Effector memory CD4-positive, alpha-beta T cell (primary cell): Measurements from ENCODE around the gene MSMP.

Experiments used
- DNase-seq, 3 donors: peaks; one replicate each; pipeline ENCODE4 v3.0.0-alpha.2; 2020
- H3K27ac ChIP-seq: 2 replicates; pipeline ENCODE4 v1.7.0; 2013; ENCODE audit warnings: mild to moderate bottlenecking, low read length, moderate library complexity; ENCODE audit not compliant: insufficient read depth, poor library complexity, severe bottlenecking
- H3K27me3 ChIP-seq: replicated peaks from 2 replicates; pipeline ENCODE4 v1.7.0; 2013; ENCODE audit warnings: mild to moderate bottlenecking, low read length; ENCODE audit not compliant: insufficient read depth, control insufficient read depth, poor library complexity, severe bottlenecking
- H3K36me3 ChIP-seq: 2 replicates; pipeline ENCODE4 v1.7.0; 2013; ENCODE audit warnings: mild to moderate bottlenecking, low read length, moderate library complexity; ENCODE audit not compliant: control insufficient read depth, insufficient read depth
- H3K4me1 ChIP-seq: 2 replicates; pipeline ENCODE4 v1.7.0; 2013; ENCODE audit warnings: low read length, mild to moderate bottlenecking; ENCODE audit not compliant: control insufficient read depth, insufficient read depth, poor library complexity, severe bottlenecking
- H3K4me3 ChIP-seq: 2 replicates; pipeline ENCODE4 v1.7.0; 2013; ENCODE audit warnings: low read length, low read depth, mild to moderate bottlenecking; ENCODE audit not compliant: insufficient read depth, poor library complexity, severe bottlenecking
- H3K9me3 ChIP-seq: 2 replicates; pipeline ENCODE4 v1.7.0; 2013; ENCODE audit warnings: mild to moderate bottlenecking, low read length, moderate library complexity; ENCODE audit not compliant: control insufficient read depth

Gene MSMP

DNA sequence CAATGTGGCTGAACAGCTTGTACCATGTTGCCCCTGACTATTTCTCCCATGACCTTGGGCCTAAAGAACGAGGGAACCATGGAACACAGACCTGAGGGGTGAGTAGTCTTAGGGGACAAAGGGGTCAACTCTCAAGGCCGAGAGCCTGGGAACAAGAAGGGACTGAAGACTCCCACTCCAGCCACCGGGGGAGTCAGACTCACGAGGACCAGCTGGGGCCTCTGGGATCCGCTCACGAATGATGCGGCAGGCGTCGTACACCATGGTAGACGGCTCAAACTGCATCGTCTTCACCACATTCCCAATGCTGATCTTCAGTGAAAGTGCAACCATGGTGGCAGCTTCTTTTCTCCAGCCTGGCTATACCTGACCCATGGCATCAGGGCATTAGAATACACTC, 28.7 kb downstream of the MSMP start:
- no peaks in the 10 kb centered on the region for H3K27me3 ChIP-seq
- no peak overlapping the region for H3K4me3 ChIP-seq
- peaks cover 61% of the 10 kb centered on the region for H3K36me3 ChIP-seq
- H3K27ac ChIP-seq, result no peak overlapping the region
- no peak for DNase-seq
- peaks cover 36% of the 10 kb centered on the region for H3K4me1 ChIP-seq
- no peaks in the 10 kb centered on the region for H3K9me3 ChIP-seq

DNA sequence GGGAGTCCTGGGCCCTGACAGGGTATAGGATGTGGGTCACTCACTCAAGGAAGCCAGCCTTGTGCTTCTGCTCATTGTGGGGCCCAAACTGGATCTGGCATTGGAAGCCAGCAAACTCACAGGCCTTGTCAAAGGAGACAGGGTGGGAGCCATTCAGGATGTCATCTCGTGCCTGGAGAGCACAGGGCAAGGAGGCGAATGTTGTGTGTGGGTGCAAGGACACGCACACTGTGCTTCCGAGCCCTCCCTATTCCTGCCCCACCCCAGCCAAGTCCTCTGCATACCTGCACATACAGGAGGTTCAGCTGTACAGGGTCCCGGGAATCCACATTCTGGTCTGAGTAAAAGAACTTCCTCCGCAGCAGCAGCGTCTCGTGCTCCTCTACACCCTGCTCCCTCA, 30.2 kb downstream of the MSMP start:
- Histone ChIP-seq H3K27me3 (no peaks in the 10 kb centered on the region), H3K4me1 (peaks cover 22% of the 10 kb centered on the region), H3K27ac (no peak overlapping the region), H3K4me3 (no peak overlapping the region), H3K36me3 (peaks cover 75% of the 10 kb centered on the region), H3K9me3 (no peaks in the 10 kb centered on the region)
- no peak for DNase-seq

DNA sequence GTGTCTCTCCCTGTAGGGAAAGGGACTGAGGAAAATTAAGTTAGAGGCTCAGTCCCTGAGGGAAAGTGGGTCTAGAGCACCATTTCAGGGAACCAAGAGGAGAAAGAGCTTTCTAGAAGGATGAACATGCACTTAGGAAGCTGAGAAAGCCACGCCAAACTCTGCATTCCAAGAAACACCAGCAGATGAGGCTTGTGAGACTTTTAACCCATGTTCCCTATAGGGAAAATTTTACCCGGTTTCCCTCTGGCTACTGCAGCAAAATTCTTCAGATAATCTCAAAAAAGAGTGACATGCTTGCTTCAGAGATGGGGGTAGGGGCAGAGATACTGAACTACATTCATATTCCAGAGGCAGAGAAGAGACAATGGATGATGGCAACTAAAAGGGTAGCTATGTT, 30.6 kb downstream of the MSMP start:
- Histone ChIP-seq H3K4me3 (no peak overlapping the region), H3K4me1 (peaks cover 19% of the 10 kb centered on the region)

DNA sequence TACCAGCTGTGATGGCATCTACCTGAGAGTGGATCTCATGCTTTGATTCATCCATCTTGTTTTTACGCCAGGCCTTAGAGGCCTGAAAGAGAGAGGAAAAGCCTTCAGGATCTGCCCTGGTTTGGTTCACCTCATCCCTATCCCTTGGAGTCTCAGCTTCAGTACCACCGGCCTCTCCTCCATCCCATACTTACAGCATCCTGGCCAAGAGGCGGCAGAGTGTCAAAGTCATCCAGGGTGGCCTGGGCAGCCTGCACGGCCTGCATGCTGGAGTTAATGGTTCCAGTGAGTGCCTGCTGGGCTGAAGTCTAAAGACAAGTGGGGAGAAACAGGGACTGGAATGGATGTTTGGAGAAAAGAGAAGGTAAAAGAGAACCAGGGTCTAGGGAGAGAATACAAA, 34.5 kb downstream of the MSMP start:
- H3K4me3 ChIP-seq, result no peak overlapping the region
- no peak for DNase-seq
- H3K27ac ChIP-seq, result no peak overlapping the region
- no peaks in the 10 kb centered on the region for H3K4me1 ChIP-seq
- peaks cover 100% of the 10 kb centered on the region for H3K36me3 ChIP-seq
- no peaks in the 10 kb centered on the region for H3K27me3 ChIP-seq
- H3K9me3 ChIP-seq, result no peaks in the 10 kb centered on the region

More for the DNA sequence above, 30.6 kb downstream of the MSMP start:
- H3K36me3 ChIP-seq, result peaks cover 80% of the 10 kb centered on the region
- no peak for DNase-seq
- H3K27ac ChIP-seq, result no peak overlapping the region
- no peaks in the 10 kb centered on the region for H3K9me3 ChIP-seq
- no peaks in the 10 kb centered on the region for H3K27me3 ChIP-seq

DNA sequence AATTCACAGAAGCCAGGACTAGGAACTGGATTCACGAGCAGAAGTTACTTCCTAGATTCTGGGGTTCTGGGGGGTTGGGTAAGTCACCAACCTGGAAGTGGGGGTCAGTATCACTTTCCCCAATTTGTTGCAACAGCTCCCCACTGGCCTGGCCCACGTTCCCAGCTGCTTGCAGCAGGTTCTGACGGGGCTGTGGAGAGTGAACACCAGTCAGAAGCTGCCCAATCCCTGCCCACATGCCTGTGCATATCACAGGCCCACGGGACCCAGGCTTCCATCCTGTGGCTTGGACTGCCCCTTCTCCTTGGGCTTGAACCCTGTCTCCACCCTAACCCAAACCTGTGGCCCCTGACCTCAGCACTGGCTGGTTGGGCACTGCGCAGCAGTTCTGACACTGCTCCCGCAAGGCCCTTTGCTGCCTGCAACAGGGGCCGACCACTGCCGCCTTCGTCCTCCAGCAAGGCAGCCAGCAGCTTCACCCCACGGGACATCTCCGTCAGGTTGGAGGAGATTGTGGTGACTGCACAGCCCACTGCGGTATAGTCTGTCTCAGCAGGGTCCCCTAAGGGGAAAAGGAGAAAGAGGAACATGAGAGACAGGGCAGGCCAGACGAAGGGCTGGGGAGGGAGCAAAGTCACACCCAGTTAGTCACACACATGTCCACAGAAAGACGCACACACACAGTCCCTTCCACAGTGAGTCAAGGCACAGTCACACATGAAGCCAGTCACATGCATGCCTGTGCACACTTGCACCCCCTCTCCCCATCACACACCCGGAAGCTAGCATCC, 35.2 kb downstream of the MSMP start:
- no peaks in the 10 kb centered on the region for H3K27me3 ChIP-seq

DNA sequence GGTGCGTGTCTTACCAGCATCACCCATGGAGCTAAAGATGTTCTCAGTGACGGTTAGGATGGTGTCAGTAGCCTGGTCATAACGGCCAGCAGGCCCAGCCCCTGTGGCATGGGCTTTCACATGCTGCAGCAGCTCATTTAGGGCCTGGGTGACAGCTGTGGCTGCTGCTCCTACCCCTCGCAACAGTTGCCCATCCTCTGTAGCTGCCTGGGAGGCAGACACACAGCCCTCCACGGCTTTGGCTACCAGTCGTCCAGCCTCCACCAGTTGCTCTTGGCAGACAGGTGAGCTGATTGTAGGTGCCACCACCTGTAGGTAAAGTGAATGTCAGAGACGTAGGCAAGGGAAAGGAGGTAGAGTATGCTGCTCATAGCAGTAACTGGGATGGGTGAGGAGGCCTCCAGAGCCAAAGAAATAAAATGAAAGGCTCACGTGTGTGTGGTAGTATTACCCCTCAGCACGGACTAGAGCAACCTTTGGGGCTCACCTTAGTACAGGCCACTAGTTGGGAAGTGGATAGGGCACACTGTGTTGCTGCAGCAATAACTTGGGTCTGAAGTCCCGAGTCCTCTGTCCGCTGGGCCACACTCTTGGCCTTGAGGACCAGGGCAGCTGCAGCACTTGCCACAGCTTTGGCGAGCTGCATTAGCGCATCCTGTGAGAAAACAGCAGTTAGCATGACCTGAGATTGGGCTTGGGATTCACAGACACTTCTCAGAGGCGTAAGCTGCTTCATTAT, 36.8 kb downstream of the MSMP start:
- H3K27me3 ChIP-seq, result no peaks in the 10 kb centered on the region
- H3K9me3 ChIP-seq, result no peaks in the 10 kb centered on the region

More for the DNA sequence above, 35.2 kb downstream of the MSMP start:
- Histone ChIP-seq H3K4me3 (no peak overlapping the region), H3K36me3 (peaks cover 100% of the 10 kb centered on the region), H3K4me1 (no peaks in the 10 kb centered on the region), H3K27ac (no peak overlapping the region), H3K9me3 (no peaks in the 10 kb centered on the region)
- DNase-seq, result no peak

DNA sequence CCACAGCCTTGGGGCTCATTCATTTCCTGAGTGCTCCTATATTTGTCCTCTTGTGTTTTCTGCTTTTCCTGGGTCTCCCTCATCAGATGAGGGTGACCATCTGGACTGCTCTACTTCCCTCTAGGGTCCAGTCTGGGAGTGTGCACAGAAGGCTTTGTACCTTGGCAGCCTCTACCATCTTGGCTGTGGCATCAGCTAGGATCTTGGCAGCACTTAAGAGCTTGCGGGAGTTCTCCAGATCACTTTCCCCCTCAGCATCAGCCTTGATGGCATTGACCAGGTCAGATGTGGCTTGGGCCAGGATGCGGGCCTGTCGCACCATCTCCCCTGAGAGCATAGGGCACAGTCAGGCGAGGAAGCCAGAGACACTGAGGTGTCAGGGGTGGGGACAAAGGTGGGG, 37.8 kb downstream of the MSMP start:
- Histone ChIP-seq H3K9me3 (no peaks in the 10 kb centered on the region), H3K4me3 (no peak overlapping the region), H3K27ac (no peak overlapping the region), H3K4me1 (no peaks in the 10 kb centered on the region), H3K36me3 (peaks cover 100% of the 10 kb centered on the region), H3K27me3 (no peaks in the 10 kb centered on the region)
- no peak for DNase-seq

More for the DNA sequence above, 36.8 kb downstream of the MSMP start:
- DNase-seq, result no peak
- no peak overlapping the region for H3K4me3 ChIP-seq
- H3K27ac ChIP-seq, result no peak overlapping the region
- H3K36me3 ChIP-seq, result peaks cover 100% of the 10 kb centered on the region
- H3K4me1 ChIP-seq, result no peaks in the 10 kb centered on the region

DNA sequence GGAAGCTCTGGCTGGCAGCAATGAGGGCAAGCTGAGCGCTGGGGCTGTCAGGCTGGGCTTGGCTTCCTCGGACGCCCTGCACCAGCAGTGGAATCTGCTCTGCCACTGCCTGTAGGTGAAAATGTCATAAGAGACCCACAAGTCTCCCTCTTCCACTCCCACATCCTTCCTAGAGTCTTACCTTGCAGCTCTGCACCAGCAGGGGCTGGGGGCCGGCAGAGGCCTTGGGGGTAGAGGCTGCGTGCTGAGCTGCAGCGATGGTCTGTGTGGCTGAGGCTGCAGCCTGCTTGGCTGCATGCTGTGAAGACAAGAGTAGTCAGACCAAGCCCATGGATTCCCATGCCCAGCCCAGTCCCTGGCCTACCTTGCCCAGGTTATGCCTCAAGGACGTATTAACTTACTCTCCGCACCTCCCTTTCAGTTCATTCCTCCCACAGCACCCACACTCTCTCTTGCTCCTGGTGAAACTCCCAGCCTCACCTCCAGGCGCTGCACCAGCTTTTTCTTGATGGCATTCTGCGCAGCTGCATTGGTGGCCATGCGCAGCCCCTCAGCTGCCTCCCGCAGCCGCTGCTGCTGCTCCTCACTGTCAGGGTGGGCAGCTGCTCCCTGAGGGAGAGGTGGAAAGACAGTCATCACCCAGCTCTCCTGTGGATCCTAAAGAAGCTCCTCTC, 39.4 kb downstream of the MSMP start:
- H3K4me3 ChIP-seq, result no peak overlapping the region
- no peak overlapping the region for H3K27ac ChIP-seq
- peaks cover 99% of the 10 kb centered on the region for H3K36me3 ChIP-seq
- no peaks in the 10 kb centered on the region for H3K27me3 ChIP-seq
- H3K4me1 ChIP-seq, result no peaks in the 10 kb centered on the region
- DNase-seq, result no peak
- H3K9me3 ChIP-seq, result no peaks in the 10 kb centered on the region

DNA sequence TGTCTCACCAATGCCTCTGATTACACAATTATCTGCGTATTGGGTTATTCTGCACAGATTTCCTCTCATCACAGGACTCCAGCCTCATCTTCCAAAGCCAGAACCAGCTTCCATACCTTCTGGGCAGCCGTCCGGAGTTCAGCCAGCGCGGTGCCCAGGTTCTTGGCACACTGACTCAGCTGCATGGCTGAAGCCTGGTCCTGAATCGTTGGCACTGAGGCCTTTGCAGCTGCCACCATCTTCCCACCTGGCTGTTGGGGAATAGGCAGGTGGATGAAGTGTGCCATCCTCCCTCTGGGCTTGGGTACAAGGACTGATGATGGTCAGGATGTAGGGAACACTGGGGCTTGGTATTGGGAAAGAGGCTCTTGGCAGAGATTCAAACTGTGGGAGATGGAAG, 40.0 kb downstream of the MSMP start:
- H3K4me1 ChIP-seq, result no peaks in the 10 kb centered on the region
- H3K4me3 ChIP-seq, result no peak overlapping the region
- H3K36me3 ChIP-seq, result peaks cover 96% of the 10 kb centered on the region
- H3K27ac ChIP-seq, result no peak overlapping the region
- H3K9me3 ChIP-seq, result no peaks in the 10 kb centered on the region
- no peak for DNase-seq
- H3K27me3 ChIP-seq, result no peaks in the 10 kb centered on the region

DNA sequence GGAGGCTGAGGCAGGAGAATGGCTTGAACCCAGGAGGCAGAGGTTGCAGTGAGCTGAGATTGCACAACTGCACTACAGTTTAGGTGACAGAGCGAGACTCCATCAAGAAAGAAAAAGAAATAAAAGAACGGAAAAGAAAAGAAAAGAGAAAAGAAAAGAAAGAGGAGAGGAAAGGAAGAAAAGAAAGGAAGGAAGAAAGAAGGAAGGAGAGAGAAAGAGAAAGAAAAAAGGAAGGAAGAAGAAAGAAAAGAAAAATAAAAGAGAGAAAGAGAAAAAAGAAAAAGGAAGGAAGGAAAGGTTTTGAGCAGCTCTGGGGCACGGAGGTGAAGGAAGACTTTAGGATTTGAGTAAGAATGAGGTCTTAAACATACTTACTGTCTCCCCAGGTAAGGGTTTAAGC, 40.5 kb downstream of the MSMP start:
- H3K9me3 ChIP-seq, result no peaks in the 10 kb centered on the region

More for the DNA sequence above, 40.5 kb downstream of the MSMP start:
- no peak overlapping the region for H3K4me3 ChIP-seq
- H3K4me1 ChIP-seq, result no peaks in the 10 kb centered on the region
- H3K27me3 ChIP-seq, result no peaks in the 10 kb centered on the region
- DNase-seq, result no peak
- no peak overlapping the region for H3K27ac ChIP-seq
- peaks cover 96% of the 10 kb centered on the region for H3K36me3 ChIP-seq
